ENCODE results near the gene TTLL9.
A peak's percentile ranks its signal among the peaks of the same experiment; 100 is the strongest.

Gene TTLL9

GRCh38 chr20:31859266-31859997 lies 11.0 kb upstream of the TTLL9 start:
- DNase-seq = no peak

DNA sequence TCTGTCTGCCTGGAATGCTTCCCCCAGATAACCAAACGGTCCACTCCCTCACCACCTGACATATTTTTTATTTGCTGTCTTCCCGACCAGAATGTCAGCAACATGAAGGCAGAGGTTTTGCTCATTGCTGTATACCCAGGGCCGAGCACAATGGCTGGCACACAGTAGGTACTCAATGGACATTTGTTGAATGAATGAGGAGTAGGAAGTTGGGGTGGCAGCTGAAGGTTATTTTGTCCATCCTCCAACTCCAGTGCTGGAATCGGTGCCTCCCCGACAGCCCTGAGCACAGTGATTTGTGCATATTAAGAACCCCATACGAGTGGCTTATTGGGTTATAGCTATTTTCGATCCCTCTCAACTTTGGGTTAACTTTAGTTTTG lies 10.4 kb upstream of the TTLL9 start:
- no peak for DNase-seq

- no peak for DNase-seq
Observed at GRCh38 chr20:31860390-31861134, 9.9 kb upstream of the TTLL9 start.

GRCh38 chr20:31861135-31861384 lies 9.4 kb upstream of the TTLL9 start:
- no peak for DNase-seq

DNA sequence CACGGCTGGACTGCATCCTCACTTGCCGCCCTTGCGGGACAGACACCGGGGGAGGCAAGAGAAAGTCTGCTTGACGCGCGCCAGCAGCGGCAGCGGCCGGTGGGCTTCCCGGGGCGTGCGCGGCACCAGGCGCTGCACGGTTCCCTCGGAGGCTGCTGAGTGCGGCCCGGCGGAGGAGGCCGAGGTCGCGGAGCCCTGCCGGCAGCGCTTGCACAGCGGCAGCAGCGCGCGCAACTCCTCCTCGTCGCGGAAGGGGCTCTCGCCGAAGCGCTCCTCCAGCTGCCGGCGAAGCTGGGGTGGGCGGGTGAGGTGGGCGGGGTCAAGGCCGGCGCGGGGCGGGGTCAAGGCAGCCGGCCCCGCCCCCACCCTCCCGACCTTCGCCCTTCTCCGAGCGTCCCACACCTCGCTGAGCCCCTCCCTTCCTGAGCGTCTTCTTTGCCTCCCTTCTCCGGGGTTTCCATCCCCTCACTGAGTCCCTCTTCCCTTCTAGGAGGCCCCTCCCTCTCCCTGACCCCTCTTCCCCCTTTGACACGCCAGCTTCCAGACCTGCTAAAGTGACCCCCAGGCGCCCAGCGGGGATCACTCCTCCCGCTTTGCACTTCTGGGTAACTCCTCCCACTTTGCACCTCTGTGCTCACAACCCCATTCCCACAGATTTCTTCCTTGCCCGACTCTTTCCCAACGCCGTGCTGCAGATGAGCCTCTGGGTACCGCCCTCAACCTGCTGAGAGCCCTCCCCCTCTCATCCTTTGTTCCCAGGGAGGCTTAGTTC lies 8.9 kb upstream of the TTLL9 start:
- peak; percentile 20 for DNase-seq

- DNase-seq = no peak
Observed at GRCh38 chr20:31862157-31862470, 8.3 kb upstream of the TTLL9 start.

DNA sequence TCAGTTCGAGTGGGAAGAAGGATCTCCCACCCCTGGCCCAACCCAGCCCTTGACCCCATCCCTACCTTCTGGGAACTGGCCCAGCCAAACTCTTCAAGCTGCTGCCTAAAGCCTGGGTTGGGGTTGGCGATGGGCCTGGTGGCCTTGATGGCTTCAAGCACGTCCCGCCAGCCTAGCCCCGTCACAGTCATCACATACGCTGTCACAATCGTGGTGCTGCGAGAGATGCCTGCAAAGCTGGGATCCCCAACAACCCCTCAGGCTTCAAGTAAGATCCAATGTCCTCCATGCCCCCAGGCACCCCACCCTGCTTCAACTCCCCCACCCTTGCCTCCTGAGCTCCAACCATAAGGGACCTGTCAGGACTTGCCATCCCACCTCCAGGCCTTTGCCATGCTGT lies 7.9 kb upstream of the TTLL9 start:
- DNase-seq = no peak

DNA sequence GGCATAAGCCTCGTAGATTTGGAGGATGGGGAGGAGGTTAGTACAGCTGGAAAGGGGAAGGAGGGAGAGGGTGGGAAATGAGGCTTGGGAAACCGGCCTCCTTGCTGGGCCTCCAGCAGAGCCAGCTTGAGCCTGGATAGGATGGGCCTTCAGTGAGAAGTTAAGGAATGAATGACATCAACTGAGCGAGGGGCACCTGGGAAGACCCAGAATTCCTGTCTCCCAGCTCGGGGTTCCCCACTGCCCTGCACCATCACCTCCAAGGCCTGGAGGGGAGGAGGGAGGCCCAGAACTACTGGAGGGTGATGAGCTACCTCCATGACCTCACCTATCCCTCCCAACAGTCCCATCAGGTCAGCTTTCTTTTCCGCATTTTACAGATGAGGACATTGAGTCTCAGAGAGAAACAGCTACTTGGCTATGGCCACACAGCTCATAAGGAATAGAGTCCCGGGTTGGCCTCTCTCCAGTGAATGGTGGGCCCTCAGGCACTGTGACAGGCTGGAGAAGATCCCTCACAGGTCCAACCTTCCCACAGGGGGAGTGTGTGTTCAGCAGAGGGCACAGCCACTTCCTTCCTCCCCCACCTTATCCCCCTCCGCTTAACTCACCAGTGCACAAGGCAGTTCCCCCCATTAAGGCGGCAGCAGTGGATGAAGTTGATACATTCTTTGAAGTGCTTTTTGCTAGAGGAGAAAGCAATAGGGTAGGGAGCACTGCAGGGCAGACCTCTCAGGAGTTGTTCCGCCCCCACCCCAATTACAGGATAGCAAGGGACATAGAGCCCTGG lies 6.9 kb upstream of the TTLL9 start:
- DNase-seq = no peak

- no peak for DNase-seq
Observed at GRCh38 chr20:31864521-31865400, 5.7 kb upstream of the TTLL9 start.

DNA sequence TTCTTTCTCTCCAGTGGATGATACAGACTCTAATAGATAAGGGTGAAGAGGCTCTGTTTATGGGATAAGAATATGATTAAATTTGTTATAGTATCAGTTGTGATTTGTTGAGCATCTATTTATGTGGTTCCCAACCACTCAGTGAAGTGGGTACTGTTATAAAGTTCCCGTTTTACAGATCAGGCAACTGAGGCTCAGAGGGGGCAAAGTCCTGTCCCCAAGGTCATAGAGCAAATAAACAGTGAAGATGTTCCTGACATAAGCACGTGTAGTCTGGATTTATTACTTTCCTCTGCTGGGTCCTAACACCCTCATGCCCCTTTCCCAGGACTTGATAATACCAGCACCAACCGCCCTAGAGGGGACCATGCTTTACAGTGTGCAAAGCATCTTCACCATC lies 4.2 kb upstream of the TTLL9 start:
- DNase-seq = no peak

GRCh38 chr20:31868853-31869672 lies 1.4 kb upstream of the TTLL9 start:
- no peak for DNase-seq

DNA sequence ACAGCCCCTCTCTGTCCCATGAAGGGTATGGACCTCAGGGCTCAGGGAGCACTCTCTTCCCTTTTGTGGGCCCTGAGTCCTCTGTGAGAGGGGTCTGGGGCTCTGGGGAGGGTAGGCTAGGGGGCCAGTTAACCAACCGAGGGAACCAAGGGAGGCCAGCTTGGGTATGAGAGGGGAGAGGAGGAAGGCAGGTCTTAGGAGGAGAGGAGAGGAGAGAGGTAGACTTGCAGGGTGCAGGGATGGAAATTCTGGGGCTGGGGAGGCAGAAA lies 827 bp upstream of the TTLL9 start:
- no peak for DNase-seq

DNA sequence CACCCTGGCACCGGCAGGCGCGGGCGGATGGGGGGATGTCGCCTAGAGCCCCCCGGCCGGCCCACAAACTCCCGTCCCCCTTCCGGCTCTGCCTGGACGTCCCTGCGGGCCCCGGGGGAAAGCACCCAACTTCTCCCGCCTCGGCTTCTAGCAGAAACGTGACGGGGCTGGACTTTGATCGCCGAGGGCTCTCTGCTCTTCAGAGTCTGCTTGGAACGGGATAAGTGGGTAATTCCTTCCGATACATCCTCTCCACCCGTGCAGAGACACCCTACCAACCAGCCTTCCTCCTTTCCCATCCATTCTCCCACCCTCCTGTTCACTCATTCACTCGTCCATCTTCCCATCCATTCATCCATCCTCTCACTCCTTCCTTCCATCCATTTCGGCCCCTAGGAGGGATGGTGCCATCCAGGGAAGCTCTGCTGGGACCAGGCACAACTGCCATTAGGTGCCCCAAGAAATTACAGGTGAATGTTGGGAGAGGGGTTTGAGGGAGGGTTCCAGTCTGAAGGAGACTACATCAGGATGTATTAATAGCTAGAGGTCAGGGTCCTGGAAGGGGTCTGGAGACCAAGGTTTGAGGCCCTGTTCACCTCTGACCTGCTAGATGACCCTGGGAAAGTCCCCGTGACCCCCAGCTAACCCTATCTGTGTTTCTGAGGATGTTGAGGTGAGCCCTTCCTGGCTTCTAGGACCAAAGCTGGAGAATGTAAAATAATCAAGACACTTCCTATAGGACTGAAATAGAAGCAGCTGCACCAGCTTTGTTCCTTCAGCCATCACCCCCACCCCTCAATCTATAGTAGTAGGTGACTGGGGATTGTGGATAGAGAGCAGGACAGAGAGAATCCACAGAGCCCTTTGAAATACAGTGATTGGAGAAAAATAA lies 538 bp downstream of the TTLL9 start:
- DNase-seq = no peak

DNA sequence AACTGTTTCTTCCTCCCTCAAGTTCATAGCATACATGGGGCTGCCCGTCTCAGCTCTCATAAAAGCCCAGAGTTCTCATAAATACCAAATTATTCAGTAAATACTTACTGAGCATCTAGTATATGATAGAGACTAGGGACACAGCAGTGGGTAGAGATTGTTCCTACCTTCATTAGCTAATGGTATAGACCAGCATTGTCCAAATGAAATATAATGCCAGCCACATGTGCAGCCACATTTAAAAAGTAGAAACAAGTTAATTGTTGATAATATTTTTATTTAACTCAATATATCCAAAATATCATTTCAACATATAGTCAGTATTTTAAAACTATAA lies 1.2 kb downstream of the TTLL9 start:
- no peak for DNase-seq

- no peak for DNase-seq
Observed at GRCh38 chr20:31872406-31872805, 2.0 kb downstream of the TTLL9 start.

DNA sequence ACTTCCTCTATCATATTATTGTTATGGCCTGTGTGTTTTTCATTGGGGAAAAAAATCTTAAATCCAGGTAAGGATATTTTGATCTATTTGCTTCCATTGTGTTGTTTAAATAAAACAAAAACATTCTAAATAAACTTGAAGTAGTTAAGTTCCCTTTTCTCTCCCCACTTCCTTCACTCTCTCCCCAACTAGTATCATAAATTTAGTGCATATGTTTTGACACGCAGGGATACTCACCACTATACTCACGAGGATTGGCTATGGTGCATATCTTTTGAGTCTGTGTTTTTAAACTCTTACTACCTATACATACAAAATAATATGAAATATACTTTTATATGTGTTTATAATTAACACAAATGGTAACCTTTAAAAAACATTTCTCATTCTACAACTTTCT lies 5.2 kb downstream of the TTLL9 start:
- no peak for DNase-seq

DNA sequence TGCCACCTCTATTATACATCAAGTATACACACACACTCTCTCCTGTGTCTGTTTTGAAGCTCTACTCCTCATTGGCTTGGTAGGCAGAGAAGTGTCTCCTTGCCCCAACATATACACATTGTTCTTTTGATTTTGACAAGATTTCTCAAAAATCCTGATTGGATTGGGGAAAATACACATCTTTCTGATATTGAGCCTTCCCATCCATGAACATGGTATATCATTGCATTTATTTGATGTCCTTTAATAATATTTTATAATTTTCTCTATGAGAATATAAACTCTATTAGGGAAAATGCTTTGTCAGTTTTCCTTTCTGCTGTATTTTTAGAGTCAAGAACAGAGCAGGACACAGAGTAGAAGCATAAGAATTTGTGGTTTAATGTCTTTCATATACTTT lies 7.2 kb downstream of the TTLL9 start:
- DNase-seq = no peak

GRCh38 chr20:31879143-31879987 lies 8.9 kb downstream of the TTLL9 start:
- DNase-seq = peak; percentile 96

DNA sequence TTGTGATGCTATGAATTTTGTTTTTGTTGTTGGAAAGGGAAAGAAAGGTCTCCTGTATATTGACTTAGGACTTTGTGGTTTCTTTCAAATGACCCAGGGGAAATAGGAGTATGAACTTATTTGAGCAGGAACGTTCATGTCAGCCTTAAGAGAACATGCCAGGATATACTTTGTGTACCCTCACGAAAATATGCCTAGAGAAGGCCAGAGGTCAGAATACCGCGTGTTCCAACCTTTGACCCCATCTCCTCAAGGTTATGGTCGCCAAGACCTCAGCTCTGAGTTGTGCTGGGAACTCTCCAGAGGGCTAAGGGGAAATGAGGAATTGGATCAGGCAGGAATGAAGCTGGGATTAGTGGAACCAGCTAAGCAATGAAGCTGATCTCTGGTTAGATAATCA lies 11.5 kb downstream of the TTLL9 start:
- DNase-seq = no peak

DNA sequence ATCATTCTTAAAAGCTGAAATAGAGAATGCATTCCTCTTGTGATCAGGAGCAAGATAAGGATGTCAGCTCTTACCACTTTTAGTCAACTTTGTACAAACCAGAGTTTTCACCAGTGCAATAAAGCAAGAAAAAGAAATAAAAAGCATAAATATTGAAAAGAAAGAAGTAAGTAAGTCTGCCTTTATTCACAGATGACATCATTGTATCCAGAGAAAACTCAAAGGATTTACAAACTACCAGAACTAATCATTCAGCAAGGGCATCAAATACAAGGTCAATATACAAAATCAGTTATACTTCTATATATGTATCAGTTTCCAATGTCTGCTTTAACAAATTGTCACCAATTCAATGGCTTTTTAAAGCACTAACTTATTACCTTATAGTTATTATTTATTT lies 13.4 kb downstream of the TTLL9 start:
- no peak for DNase-seq
